Stimulated activated CD4-positive, alpha-beta T cell treated with anti-CD3 and anti-CD28 coated beads, Interleukin-2, amount 100 ng/mL, for 4 hours (primary cell): ENCODE results near the gene CD37.

Experiments used
- DNase-seq: peaks from one replicate; pipeline ENCODE4 v3.0.0-alpha.2; 2020; ENCODE audit warnings: low read depth

Gene CD37

GRCh38 chr19:49378512-49378911, 43.3 kb downstream of the CD37 start:
- no peak for DNase-seq

DNA sequence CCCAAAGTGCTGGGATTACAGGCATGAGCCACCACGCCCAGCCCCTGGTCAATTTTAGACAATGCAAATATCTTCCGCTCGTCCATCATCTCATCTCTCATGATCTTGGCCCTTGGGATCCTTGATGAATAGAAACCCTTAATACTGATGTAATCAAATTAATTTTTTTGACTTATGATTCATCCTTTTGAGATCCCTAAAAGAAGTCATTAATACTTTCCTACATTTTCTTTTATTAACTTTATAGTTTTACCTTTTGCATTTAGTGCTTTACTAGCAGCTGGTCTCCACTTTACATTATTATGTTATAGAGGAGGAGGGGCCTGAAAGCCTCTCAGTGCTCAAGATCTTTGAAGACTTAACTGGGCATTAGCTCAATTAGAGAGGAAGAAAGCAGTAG, 45.2 kb downstream of the CD37 start:
- no peak for DNase-seq

DNA sequence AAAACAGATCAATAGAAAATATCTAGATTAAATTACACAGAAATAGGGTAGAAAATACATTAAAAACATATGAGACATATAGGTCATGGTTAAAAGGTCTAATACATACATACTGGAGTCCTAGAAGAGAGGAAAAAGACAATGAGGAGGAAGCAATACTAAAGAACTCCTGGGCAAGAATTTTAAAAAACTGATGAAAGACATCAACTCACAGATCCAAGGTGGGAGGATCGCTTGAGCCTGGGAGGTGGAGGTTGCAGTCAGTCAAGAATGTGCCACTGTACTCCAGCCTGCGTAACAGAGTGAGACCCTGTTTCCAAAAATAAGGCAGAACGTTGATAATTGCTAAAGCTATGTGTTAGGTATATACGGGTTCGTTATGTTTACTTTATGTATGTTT, 47.4 kb downstream of the CD37 start:
- no peak for DNase-seq

DNA sequence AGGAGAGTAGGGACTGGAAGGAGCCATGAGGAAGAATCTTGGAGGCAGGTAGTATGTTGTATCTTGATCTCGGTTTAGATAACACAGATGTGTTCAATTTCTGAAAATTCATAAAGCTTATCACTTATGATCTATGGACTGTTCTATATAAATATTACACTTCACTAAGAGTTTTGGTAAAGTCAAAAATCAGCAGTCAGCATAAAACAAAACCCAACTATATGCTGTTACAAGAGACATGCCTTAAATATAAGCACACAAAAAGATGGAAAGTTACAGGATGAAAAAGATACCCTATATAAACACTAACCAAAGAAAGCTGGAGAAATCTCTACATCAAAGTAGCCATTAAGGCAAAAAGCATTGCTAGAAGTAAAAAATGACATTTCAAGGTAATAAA, 48.4 kb downstream of the CD37 start:
- DNase-seq, result no peak

DNA sequence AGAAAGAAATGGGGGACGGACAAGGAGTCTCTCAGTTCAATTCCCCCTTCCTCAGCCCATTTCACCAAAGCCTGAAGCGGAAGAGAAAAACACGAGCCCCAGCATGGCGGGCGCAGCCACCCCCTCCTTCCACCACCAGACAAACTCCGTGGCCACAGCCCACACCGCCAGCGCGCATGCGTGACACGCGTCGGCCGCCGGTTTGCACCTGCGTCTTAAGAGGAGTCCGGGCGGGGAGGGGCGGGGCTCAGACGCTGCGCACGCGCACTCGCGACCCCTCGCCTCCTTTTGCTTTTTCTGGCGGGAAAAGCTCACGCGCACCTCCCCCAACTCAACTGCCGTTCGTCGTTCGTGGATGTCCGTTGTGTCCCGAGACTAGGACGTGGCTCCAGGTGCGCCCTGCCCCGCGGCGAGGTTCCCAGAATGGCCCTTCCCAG, 52.7 kb downstream of the CD37 start, which contains the start of gene KASH5:
Gene KASH5 (plus strand): TSS at position 314 of the 437 bp plus-strand sequence. CDS start 2,635 bp downstream, outside the sequence.
- peak; percentile 89 for DNase-seq

DNA sequence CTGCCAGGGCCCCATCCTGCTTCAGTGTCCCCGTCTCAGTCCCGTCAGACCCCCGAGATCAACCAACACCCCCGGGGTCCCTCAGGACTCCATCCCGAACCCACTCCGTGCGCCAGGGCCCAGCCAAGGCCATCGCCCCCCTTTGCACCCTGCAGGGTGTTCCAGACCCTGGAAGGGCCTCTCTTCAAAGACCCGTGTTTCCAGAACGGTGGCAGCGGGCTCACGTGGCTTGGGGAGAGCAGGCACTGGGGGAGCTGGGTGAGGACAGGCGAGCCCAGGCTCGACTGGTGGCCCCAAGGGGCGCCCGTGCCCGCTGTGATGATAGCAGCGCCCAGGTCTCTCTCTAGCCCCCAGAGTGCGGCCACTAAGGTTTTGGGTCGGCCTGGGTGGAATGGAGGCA, 54.2 kb downstream of the CD37 start:
- no peak for DNase-seq
